K562 (cell line): ENCODE data around the gene SFI1. TPM values are rescaled to one million over a fixed set of nuclear protein-coding genes. Genes with fewer than 3 reads are reported as not detected.

Experiments used
- ATAC-seq: fragments of 200-7000 bp; cut with Tn5 transposase; 3 replicates; pipeline ENCODE4 v1.9.1; 2020; ENCODE audit warnings: moderate library complexity
- BruUV-seq: library from RNA; stranded (reverse); fragments of 400-500 nt; replicated peaks from 2 replicates; lab custom pipeline; 2021; lab: Mats Ljungman, UMichigan
- CTCF ChIA-PET: fragments of 300-600 bp; formaldehyde crosslinking; extraction: SDS; loops from one replicate; lab custom pipeline; 2021; ENCODE audit warnings: low intra/inter-chr PET ratio; lab: Yijun Ruan, JAX
- POLR2A ChIA-PET: fragments of 300-600, 350-650 bp; sonication (Branson Sonifier 250); formaldehyde crosslinking; extraction: SDS; loops from one replicate; lab custom pipeline; 2021; ENCODE audit warnings: antibody characterized with exemption, inconsistent platforms; lab: Yijun Ruan, JAX
- DNase-seq, 4 experiments: peaks; one replicate each; pipeline versions ENCODE4 v3.0.0 to v3.0.0-alpha.2; 2011 to 2018; ENCODE audit warnings: low spot score in 3 of 4, mixed read lengths in 3 of 4; ENCODE audit errors: extremely low read depth in 1 of 4
- FAIRE-seq: peaks from 2 replicates; lab custom pipeline; 2011; peaks lifted over from hg19 to GRCh38; lab: Jason Lieb, UNC
- H2AFZ ChIP-seq: 2 replicates; pipeline ENCODE4 v1.6.0; 2011; ENCODE audit warnings: low read depth, low read length, control low read depth, inconsistent platforms
- H3K27ac ChIP-seq: fragments of 200-600 bp; 3 replicates; pipeline ENCODE4 v1.8.0; 2011; ENCODE audit warnings: low read depth, mild to moderate bottlenecking, control low read depth, inconsistent platforms, low read length, moderate library complexity, mixed read lengths; ENCODE audit errors: extremely low read depth
- H3K27me3 ChIP-seq, 2 experiments: fragments of 300-600 bp in 1 of 2; 2 replicates in 1 of 2; 3 replicates in 1 of 2; pipeline versions ENCODE4 v1.6.0 to v1.8.0; 2011; ENCODE audit warnings: inconsistent platforms in 2 of 2, low read length in 2 of 2, mild to moderate bottlenecking in 1 of 2, mixed read lengths in 1 of 2, moderate library complexity in 1 of 2; ENCODE audit not compliant: control insufficient read depth in 2 of 2, insufficient read depth in 2 of 2
- H3K36me3 ChIP-seq: fragments of 300-600 bp; 3 replicates; pipeline ENCODE4 v1.8.0; 2011; ENCODE audit warnings: mild to moderate bottlenecking, low read length, inconsistent platforms; ENCODE audit not compliant: control insufficient read depth, insufficient read depth
- H3K4me1 ChIP-seq, 2 experiments: fragments of 200-600 bp in 1 of 2; replicated peaks in 1 of 2; 2 replicates in 1 of 2; 3 replicates in 1 of 2; pipeline versions ENCODE4 v1.5.1 to v1.8.0; 2011; ENCODE audit warnings: inconsistent platforms in 2 of 2, low read length in 2 of 2, mild to moderate bottlenecking in 1 of 2, mixed read lengths in 1 of 2, moderate library complexity in 1 of 2; ENCODE audit not compliant: control insufficient read depth in 2 of 2, insufficient read depth in 2 of 2
- H3K4me2 ChIP-seq: 2 replicates; pipeline ENCODE4 v1.6.1; 2011; ENCODE audit warnings: low read length, control low read depth, inconsistent platforms, mixed read lengths; ENCODE audit not compliant: insufficient read depth
- H3K4me3 ChIP-seq: fragments of 200-600 bp; sonication (generic), shearing (Covaris generic); 2 replicates; pipeline ENCODE4 v1.5.1; 2016; ENCODE audit warnings: control low read depth, inconsistent platforms
- H3K79me2 ChIP-seq: fragments of 200-600 bp; 3 replicates; pipeline ENCODE4 v1.8.0; 2011; ENCODE audit warnings: low read length, inconsistent platforms; ENCODE audit not compliant: control insufficient read depth, insufficient read depth
- H3K9ac ChIP-seq, 2 experiments: 2 replicates each; pipeline versions ENCODE4 v1.6.0 to v1.6.1; 2011; ENCODE audit warnings: low read depth in 2 of 2, low read length in 2 of 2, control low read depth in 1 of 2, inconsistent platforms in 1 of 2, mild to moderate bottlenecking in 1 of 2, mixed read lengths in 1 of 2; ENCODE audit not compliant: insufficient read depth in 1 of 2
- H3K9me1 ChIP-seq: one replicate; pipeline ENCODE4 v1.6.0; 2011; ENCODE audit warnings: inconsistent platforms, mild to moderate bottlenecking, low read length, moderate library complexity; ENCODE audit not compliant: control insufficient read depth, insufficient read depth
- H3K9me3 ChIP-seq: replicated peaks from 2 replicates; pipeline ENCODE4 v1.5.1; 2011; ENCODE audit warnings: low read depth, low read length, inconsistent platforms; ENCODE audit not compliant: control insufficient read depth, insufficient read depth
- H4K20me1 ChIP-seq: replicated peaks from 2 replicates; pipeline ENCODE4 v1.6.1; 2011; ENCODE audit warnings: low read length, inconsistent platforms, mixed read lengths; ENCODE audit not compliant: control insufficient read depth, insufficient read depth
- DMBX1 ChIP-seq: fragments of 250-450 bp; sonication (Bioruptor Pico); IDR thresholded peaks from 2 replicates; pipeline ENCODE4 v1.8.0; 2022; ENCODE audit warnings: inconsistent platforms, mild to moderate bottlenecking, moderate library complexity, borderline replicate concordance
- DPF2 ChIP-seq: fragments of 450-650 bp; IDR thresholded peaks from 2 replicates; pipeline ENCODE4 v1.6.1; 2016
- ESRRB ChIP-seq: fragments of 250-450 bp; sonication (Bioruptor Pico); IDR thresholded peaks from 2 replicates; pipeline ENCODE4 v1.5.0; 2020; ENCODE audit warnings: mild to moderate bottlenecking, moderate library complexity, borderline replicate concordance
- FOXK2 ChIP-seq, 2 experiments: fragments of 450-650 bp; IDR thresholded peaks in 1 of 2; conservative IDR thresholded peaks in 1 of 2; 2 replicates each; pipeline ENCODE4 v1.6.1; 2016; ENCODE audit warnings: low read depth in 2 of 2, mild to moderate bottlenecking in 1 of 2
- HMG20A ChIP-seq: fragments of 450-650 bp; formaldehyde crosslinking; conservative IDR thresholded peaks from 2 replicates; pipeline ENCODE4 v1.4.0; 2020; ENCODE audit warnings: mild to moderate bottlenecking, mixed read lengths
- LARP7 ChIP-seq: fragments of 450-650 bp; IDR thresholded peaks from 2 replicates; pipeline ENCODE4 v1.6.1; 2016
- NCOR1 ChIP-seq: fragments of 450-650 bp; IDR thresholded peaks from 2 replicates; pipeline ENCODE4 v1.6.1; 2016; ENCODE audit warnings: mild to moderate bottlenecking, moderate library complexity
- NR2F6 ChIP-seq: fragments of 450-650 bp; formaldehyde crosslinking; IDR thresholded peaks from 2 replicates; pipeline ENCODE4 v1.4.0; 2020; ENCODE audit warnings: mild to moderate bottlenecking
- RBM22 ChIP-seq: fragments of 200-400 bp; formaldehyde crosslinking; IDR thresholded peaks from 2 replicates; pipeline ENCODE4 v1.6.1; 2018; ENCODE audit warnings: low read length, low read depth; ENCODE audit not compliant: poor library complexity, severe bottlenecking
- SIX5 ChIP-seq, 2 experiments: IDR thresholded peaks; 2 replicates each; pipeline ENCODE4 v1.6.1; 2011; ENCODE audit warnings: low read length in 2 of 2, borderline replicate concordance in 1 of 2, low read depth in 1 of 2, mild to moderate bottlenecking in 1 of 2, moderate library complexity in 1 of 2; ENCODE audit not compliant: insufficient read depth in 1 of 2
- SP1 ChIP-seq: sonication (generic); formaldehyde crosslinking; IDR thresholded peaks from 2 replicates; pipeline ENCODE4 v1.8.1; 2022; ENCODE audit warnings: mild to moderate bottlenecking, missing genetic modification reagents
- SRF ChIP-seq, 2 experiments: fragments of 250-450, 450-650 bp in 1 of 2; sonication (Bioruptor Pico) in 1 of 2; sonication (generic) in 1 of 2; formaldehyde crosslinking; IDR thresholded peaks; 2 replicates each; pipeline versions ENCODE4 v1.5.0 to v1.5.1; 2020 to 2022; ENCODE audit warnings: mild to moderate bottlenecking in 1 of 2, missing genetic modification reagents in 1 of 2
- TEAD1 ChIP-seq, 2 experiments: fragments of 450-650 bp in 1 of 2; sonication (generic) in 1 of 2; formaldehyde crosslinking; IDR thresholded peaks; 2 replicates each; pipeline versions ENCODE4 v1.4.0 to v1.8.0; 2020 to 2022; ENCODE audit warnings: mild to moderate bottlenecking in 2 of 2, missing genetic modification reagents in 1 of 2
- TOE1 ChIP-seq, 2 experiments: fragments of 450-650 bp in 1 of 2; sonication (generic) in 1 of 2; formaldehyde crosslinking in 1 of 2; IDR thresholded peaks; 2 replicates each; pipeline versions ENCODE4 v1.7.1 to v1.8.0; 2016 to 2022; ENCODE audit warnings: borderline replicate concordance in 2 of 2, mild to moderate bottlenecking in 2 of 2, antibody characterized with exemption in 1 of 2, inconsistent platforms in 1 of 2, low read depth in 1 of 2, missing genetic modification reagents in 1 of 2, moderate library complexity in 1 of 2
- ZFP30 ChIP-seq: fragments of 250-450 bp; sonication (Bioruptor Pico); IDR thresholded peaks from 2 replicates; pipeline ENCODE4 v1.8.0; 2022; ENCODE audit warnings: moderate library complexity, mild to moderate bottlenecking, inconsistent platforms, borderline replicate concordance
- ZNF699 ChIP-seq: fragments of 250-450 bp; sonication (Bioruptor Pico); IDR thresholded peaks from 2 replicates; pipeline ENCODE4 v1.8.0; 2021; ENCODE audit warnings: mild to moderate bottlenecking, moderate library complexity; ENCODE audit not compliant: insufficient replicate concordance
- ZNF764 ChIP-seq: fragments of 250-450 bp; sonication (Bioruptor Pico); IDR thresholded peaks from 2 replicates; pipeline ENCODE4 v1.4.0; 2020; ENCODE audit warnings: low read depth, mild to moderate bottlenecking, moderate library complexity
- WGBS: fragments of 100-300 bp; shearing (Covaris generic); methylation state at CpG from one replicate; pipeline ENCODE4 v1.1.6; 2016; ENCODE audit warnings: low coverage, mixed read lengths; ENCODE audit not compliant: insufficient coverage; ENCODE audit errors: missing lambda C conversion rate; 5-methylcytosine and 5-hydroxymethylcytosine counted together
- in situ Hi-C: fragments of 300-500 bp; cut with MboI; formaldehyde crosslinking; loops from 4 replicates; pipeline ENCODE4 v1.15.0; 2018; ENCODE audit warnings: inconsistent platforms, mixed read lengths
- intact Hi-C: fragments of 100-400 bp; cut with micrococcal nuclease; formaldehyde crosslinking; loops from 2 replicates; pipeline ENCODE4 v1.14.2; 2022
- polyA plus RNA-seq, 8 experiments: library from polyadenylated mRNA; depleted of rRNA in 4 of 8; stranded (reverse) in 5 of 8; unstranded in 3 of 8; fragments of >200 nt; fragmentation: Nextera tagmentation in 2 of 8; fragmentation: Illumina TruSeq in 1 of 8; extraction: Ambion mirVana in 2 of 8; extraction: Trizol in 1 of 8; gene quantifications; 2 replicates each; pipeline versions ENCODE4 v1.2.1 to v1.2.3, GENCODE V29; 2011 to 2014; ENCODE audit warnings: inconsistent platforms in 1 of 8, missing spikeins in 1 of 8
- total RNA-seq, 7 experiments: library from RNA; depleted of rRNA in 6 of 7; stranded (reverse); fragments of >200 nt in 6 of 7; fragmentation: Illumina TruSeq in 2 of 7; extraction: Trizol in 2 of 7; gene quantifications; 2 replicates each; pipeline versions ENCODE4 v1.2.1 to v1.2.3, GENCODE V29; 2011 to 2021; ENCODE audit warnings: low replicate concordance in 1 of 7
- TF ChIP-seq, protein P1 (sequence below): fragments of 450-650 bp; IDR thresholded peaks from 2 replicates; pipeline ENCODE4 v1.7.0; 2016; ENCODE audit warnings: borderline replicate concordance
- TF ChIP-seq, protein P2 (sequence below): fragments of 200-800 bp; sonication (Bioruptor generic); IDR thresholded peaks from 2 replicates; pipeline ENCODE4 v1.6.1; 2017; ENCODE audit warnings: missing genetic modification characterization, missing compliant biosample characterization

Gene SFI1
- total and polyA plus RNA-seq, 9 of the 15 experiments (the other 6 are each of a cell fraction or from before 2014, with no cell fraction given), result 3.0 to 25.6 (median 14.1) TPM

GRCh38 chr22:31572939-31573338 is 76.6 kb downstream of the SFI1 start:
- no peak overlapping the region for H3K4me2 ChIP-seq
- H3K9me3 ChIP-seq, result no peaks in the 10 kb centered on the region
- WGBS, result 62% methylated on average over 5 of the region's 5 CpGs
- H3K27me3 ChIP-seq, result no peaks in the 10 kb centered on the region
- no peaks in the 10 kb centered on the region; a peak in 1 of 5 replicates for H3K4me1 ChIP-seq
- H3K9me1 ChIP-seq, result no peaks in the 10 kb centered on the region
- H3K9ac ChIP-seq, result no peak overlapping the region; a peak in 1 of 4 replicates
- no TSS peak for BruUV-seq
- no peak overlapping the region for H2AFZ ChIP-seq
- no peak overlapping the region for H3K27ac ChIP-seq
- ATAC-seq (no peak), FAIRE-seq (no peak), DNase-seq (no peak)
- peaks cover 20% of the 10 kb centered on the region; the same call in 2 of the 3 replicates for H3K36me3 ChIP-seq
- CTCF ChIA-PET, result no interaction called here
- no peak overlapping the region for H3K4me3 ChIP-seq
- POLR2A ChIA-PET, result interaction anchor here (1.0 kb wide), 1 partner anchor 13 kb away, joined by 3 read pairs; no protein-coding TSS in a partner anchor
- H4K20me1 ChIP-seq, result no peaks in the 10 kb centered on the region
- in situ Hi-C loops (no loop called here), intact Hi-C loops (no loop called here)
- no peaks in the 10 kb centered on the region for H3K79me2 ChIP-seq
- TF ChIP-seq SP1 (CRISPR knock-in tag) (no peak), ZFP30 (CRISPR knock-in tag) (no peak), ZNF764 (CRISPR knock-in tag) (no peak), SIX5 (IDR thresholded peaks at IDR 0.05; ENCODE audit: borderline replicate concordance in 1 of 2, insufficient read depth in 1 of 2, low read depth in 1 of 2, low read length in 2 of 2) (no peak), ESRRB (CRISPR knock-in tag) (no peak), DMBX1 (CRISPR knock-in tag) (no peak), FOXK2 (conservative IDR thresholded peaks at IDR 0.05 in 1 of 2, IDR thresholded peaks at IDR 0.05 in 1 of 2; ENCODE audit: low read depth in 2 of 2) (no peak), HMG20A (CRISPR knock-in tag) (no peak), NR2F6 (CRISPR knock-in tag) (no peak), LARP7 (no peak), TOE1 (IDR thresholded peaks at IDR 0.05; ENCODE audit: borderline replicate concordance) (no peak), TOE1 (CRISPR knock-in tag; IDR thresholded peaks at IDR 0.05; ENCODE audit: borderline replicate concordance, low read depth) (no peak), ZNF699 (CRISPR knock-in tag) (no peak), TEAD1 (CRISPR knock-in tag; IDR thresholded peaks at IDR 0.05) (no peak), RBM22 (no peak), DPF2 (no peak), SRF (CRISPR knock-in tag; IDR thresholded peaks at IDR 0.05) (no peak), NCOR1 (no peak)
- TF ChIP-seq, protein P1, sequence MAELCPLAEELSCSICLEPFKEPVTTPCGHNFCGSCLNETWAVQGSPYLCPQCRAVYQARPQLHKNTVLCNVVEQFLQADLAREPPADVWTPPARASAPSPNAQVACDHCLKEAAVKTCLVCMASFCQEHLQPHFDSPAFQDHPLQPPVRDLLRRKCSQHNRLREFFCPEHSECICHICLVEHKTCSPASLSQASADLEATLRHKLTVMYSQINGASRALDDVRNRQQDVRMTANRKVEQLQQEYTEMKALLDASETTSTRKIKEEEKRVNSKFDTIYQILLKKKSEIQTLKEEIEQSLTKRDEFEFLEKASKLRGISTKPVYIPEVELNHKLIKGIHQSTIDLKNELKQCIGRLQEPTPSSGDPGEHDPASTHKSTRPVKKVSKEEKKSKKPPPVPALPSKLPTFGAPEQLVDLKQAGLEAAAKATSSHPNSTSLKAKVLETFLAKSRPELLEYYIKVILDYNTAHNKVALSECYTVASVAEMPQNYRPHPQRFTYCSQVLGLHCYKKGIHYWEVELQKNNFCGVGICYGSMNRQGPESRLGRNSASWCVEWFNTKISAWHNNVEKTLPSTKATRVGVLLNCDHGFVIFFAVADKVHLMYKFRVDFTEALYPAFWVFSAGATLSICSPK, result no peak
- TF ChIP-seq, protein P2, sequence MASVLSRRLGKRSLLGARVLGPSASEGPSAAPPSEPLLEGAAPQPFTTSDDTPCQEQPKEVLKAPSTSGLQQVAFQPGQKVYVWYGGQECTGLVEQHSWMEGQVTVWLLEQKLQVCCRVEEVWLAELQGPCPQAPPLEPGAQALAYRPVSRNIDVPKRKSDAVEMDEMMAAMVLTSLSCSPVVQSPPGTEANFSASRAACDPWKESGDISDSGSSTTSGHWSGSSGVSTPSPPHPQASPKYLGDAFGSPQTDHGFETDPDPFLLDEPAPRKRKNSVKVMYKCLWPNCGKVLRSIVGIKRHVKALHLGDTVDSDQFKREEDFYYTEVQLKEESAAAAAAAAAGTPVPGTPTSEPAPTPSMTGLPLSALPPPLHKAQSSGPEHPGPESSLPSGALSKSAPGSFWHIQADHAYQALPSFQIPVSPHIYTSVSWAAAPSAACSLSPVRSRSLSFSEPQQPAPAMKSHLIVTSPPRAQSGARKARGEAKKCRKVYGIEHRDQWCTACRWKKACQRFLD (CRISPR knock-in tag), result no peak
